ENCODE results near the gene LPCAT4.

- no peak for TF ChIP-seq CTCF (IDR thresholded peaks at IDR 0.05; ENCODE audit: low read depth, low read length, missing input control)
- TF ChIP-seq SP1 (IDR thresholded peaks at IDR 0.05), result no peak
- TF ChIP-seq EGR1 (IDR thresholded peaks at IDR 0.05; ENCODE audit: low read depth in 2 of 2), result no peak
- no peak for TF ChIP-seq TAF1 (conservative IDR thresholded peaks at IDR 0.05)
- no peak for TF ChIP-seq REST (IDR thresholded peaks at IDR 0.05)
- TF ChIP-seq RAD21 (IDR thresholded peaks at IDR 0.05), result no peak
- no peak for TF ChIP-seq GABPA (IDR thresholded peaks at IDR 0.05 in 1 of 2, conservative IDR thresholded peaks at IDR 0.05 in 1 of 2)
- TF ChIP-seq JUND (IDR thresholded peaks at IDR 0.05), result no peak
- no peak for TF ChIP-seq FOXA1 (IDR thresholded peaks at IDR 0.05)
- TF ChIP-seq ATF3 (IDR thresholded peaks at IDR 0.05), result no peak
- no peak for TF ChIP-seq HNF4A (conservative IDR thresholded peaks at IDR 0.05)
- TF ChIP-seq, protein P1, sequence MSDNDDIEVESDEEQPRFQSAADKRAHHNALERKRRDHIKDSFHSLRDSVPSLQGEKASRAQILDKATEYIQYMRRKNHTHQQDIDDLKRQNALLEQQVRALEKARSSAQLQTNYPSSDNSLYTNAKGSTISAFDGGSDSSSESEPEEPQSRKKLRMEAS (IDR thresholded peaks at IDR 0.05), result no peak
- TF ChIP-seq FOXA2 (IDR thresholded peaks at IDR 0.05), result no peak
- TF ChIP-seq, protein P2, sequence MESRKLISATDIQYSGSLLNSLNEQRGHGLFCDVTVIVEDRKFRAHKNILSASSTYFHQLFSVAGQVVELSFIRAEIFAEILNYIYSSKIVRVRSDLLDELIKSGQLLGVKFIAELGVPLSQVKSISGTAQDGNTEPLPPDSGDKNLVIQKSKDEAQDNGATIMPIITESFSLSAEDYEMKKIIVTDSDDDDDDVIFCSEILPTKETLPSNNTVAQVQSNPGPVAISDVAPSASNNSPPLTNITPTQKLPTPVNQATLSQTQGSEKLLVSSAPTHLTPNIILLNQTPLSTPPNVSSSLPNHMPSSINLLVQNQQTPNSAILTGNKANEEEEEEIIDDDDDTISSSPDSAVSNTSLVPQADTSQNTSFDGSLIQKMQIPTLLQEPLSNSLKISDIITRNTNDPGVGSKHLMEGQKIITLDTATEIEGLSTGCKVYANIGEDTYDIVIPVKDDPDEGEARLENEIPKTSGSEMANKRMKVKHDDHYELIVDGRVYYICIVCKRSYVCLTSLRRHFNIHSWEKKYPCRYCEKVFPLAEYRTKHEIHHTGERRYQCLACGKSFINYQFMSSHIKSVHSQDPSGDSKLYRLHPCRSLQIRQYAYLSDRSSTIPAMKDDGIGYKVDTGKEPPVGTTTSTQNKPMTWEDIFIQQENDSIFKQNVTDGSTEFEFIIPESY (IDR thresholded peaks at IDR 0.05), result no peak
Measured at GRCh38 chr15:34311563-34311962, 55.4 kb downstream of the LPCAT4 start.
